Measurements from ENCODE around the gene PMFBP1. TPM values are rescaled to one million over a fixed set of nuclear protein-coding genes. Genes with fewer than 3 reads are reported as not detected.

The PMFBP1 gene
- polyA plus RNA-seq, 1 of the 3 experiments (the other 2 are of a cell fraction): 0.16 TPM

DNA sequence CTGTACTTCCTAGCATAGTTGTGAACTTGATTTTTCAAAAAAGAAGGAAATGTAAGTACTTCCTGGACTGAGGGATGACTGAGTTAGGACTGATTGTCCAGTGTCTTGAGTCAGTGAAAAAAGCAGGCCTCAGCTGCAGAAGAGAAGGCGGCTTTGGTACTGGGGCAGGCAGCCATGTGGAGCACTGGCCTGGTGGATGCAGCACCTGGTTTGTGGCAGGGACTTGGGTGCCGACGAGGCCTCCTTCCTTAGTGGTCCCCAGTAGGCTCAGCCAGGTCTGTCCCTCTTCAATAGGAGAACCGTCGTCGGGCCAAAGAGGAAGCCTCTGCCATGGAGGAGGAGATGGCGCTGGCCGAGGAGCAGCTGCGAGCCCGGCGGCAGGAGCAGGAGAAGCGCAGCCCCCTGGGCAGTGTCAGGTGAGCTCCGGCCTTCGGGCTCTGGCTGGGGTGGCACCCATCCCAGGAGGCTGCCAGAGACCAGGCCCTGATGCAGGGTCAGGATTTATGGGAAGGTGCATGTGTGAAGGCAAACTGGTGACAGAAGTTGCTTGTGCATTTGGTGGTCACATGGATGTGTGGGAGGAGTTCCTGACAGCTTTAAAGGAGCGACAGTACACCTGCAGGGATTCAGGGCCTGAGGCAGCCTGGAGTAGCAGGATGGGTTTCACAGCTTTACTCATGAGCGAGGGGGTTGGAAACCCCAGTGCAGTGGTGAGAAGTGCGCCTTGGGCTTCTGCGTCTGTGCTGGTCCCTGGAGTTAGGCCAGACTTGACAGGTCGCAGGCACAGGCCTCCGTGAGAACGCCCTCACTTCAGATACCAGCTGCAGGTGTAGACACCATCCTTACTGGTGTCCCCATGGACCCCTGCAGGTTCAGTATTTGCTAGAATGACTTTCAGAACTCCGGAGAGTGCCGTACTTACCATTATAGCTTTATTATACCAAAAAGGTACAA, 61.0 kb downstream of the PMFBP1 start:
- TF ChIP-seq FOXM1 (IDR thresholded peaks at IDR 0.05; ENCODE audit: low read depth) (no peak), YY1 (IDR thresholded peaks at IDR 0.05; ENCODE audit: low read depth) (no peak), FOSL2 (IDR thresholded peaks at IDR 0.05; ENCODE audit: borderline replicate concordance, low read depth) (no peak), NFIC (IDR thresholded peaks at IDR 0.05; ENCODE audit: borderline replicate concordance) (no peak), RAD21 (IDR thresholded peaks at IDR 0.05; ENCODE audit: low read length) (no peak), SIN3A (IDR thresholded peaks at IDR 0.05; ENCODE audit: borderline replicate concordance, low read depth, low read length) (no peak), POLR2AphosphoS5 (IDR thresholded peaks at IDR 0.05; ENCODE audit: low read depth, low read length) (no peak), GABPA (IDR thresholded peaks at IDR 0.05; ENCODE audit: low read depth) (no peak), RXRA (IDR thresholded peaks at IDR 0.05; ENCODE audit: borderline replicate concordance, low read depth) (no peak), EP300 (IDR thresholded peaks at IDR 0.05; ENCODE audit: borderline replicate concordance in 1 of 2, low read depth in 1 of 2, low read length in 1 of 2) (no peak), RFX5 (IDR thresholded peaks at IDR 0.05; ENCODE audit: low read length) (no peak), RCOR1 (IDR thresholded peaks at IDR 0.05; ENCODE audit: low read length) (no peak)
- TF ChIP-seq, protein P1, sequence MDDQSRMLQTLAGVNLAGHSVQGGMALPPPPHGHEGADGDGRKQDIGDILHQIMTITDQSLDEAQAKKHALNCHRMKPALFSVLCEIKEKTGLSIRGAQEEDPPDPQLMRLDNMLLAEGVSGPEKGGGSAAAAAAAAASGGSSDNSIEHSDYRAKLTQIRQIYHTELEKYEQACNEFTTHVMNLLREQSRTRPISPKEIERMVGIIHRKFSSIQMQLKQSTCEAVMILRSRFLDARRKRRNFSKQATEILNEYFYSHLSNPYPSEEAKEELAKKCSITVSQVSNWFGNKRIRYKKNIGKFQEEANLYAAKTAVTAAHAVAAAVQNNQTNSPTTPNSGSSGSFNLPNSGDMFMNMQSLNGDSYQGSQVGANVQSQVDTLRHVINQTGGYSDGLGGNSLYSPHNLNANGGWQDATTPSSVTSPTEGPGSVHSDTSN (IDR thresholded peaks at IDR 0.05): no peak
- TF ChIP-seq, protein P2, sequence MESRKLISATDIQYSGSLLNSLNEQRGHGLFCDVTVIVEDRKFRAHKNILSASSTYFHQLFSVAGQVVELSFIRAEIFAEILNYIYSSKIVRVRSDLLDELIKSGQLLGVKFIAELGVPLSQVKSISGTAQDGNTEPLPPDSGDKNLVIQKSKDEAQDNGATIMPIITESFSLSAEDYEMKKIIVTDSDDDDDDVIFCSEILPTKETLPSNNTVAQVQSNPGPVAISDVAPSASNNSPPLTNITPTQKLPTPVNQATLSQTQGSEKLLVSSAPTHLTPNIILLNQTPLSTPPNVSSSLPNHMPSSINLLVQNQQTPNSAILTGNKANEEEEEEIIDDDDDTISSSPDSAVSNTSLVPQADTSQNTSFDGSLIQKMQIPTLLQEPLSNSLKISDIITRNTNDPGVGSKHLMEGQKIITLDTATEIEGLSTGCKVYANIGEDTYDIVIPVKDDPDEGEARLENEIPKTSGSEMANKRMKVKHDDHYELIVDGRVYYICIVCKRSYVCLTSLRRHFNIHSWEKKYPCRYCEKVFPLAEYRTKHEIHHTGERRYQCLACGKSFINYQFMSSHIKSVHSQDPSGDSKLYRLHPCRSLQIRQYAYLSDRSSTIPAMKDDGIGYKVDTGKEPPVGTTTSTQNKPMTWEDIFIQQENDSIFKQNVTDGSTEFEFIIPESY (IDR thresholded peaks at IDR 0.05; ENCODE audit: borderline replicate concordance, low read depth): no peak
- TF ChIP-seq, protein P3, sequence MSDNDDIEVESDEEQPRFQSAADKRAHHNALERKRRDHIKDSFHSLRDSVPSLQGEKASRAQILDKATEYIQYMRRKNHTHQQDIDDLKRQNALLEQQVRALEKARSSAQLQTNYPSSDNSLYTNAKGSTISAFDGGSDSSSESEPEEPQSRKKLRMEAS (IDR thresholded peaks at IDR 0.05; ENCODE audit: low read depth): no peak
- TF ChIP-seq, protein P4, sequence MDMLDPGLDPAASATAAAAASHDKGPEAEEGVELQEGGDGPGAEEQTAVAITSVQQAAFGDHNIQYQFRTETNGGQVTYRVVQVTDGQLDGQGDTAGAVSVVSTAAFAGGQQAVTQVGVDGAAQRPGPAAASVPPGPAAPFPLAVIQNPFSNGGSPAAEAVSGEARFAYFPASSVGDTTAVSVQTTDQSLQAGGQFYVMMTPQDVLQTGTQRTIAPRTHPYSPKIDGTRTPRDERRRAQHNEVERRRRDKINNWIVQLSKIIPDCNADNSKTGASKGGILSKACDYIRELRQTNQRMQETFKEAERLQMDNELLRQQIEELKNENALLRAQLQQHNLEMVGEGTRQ (IDR thresholded peaks at IDR 0.05; ENCODE audit: borderline replicate concordance, low read depth, low read length): no peak
- TF ChIP-seq, protein P5, sequence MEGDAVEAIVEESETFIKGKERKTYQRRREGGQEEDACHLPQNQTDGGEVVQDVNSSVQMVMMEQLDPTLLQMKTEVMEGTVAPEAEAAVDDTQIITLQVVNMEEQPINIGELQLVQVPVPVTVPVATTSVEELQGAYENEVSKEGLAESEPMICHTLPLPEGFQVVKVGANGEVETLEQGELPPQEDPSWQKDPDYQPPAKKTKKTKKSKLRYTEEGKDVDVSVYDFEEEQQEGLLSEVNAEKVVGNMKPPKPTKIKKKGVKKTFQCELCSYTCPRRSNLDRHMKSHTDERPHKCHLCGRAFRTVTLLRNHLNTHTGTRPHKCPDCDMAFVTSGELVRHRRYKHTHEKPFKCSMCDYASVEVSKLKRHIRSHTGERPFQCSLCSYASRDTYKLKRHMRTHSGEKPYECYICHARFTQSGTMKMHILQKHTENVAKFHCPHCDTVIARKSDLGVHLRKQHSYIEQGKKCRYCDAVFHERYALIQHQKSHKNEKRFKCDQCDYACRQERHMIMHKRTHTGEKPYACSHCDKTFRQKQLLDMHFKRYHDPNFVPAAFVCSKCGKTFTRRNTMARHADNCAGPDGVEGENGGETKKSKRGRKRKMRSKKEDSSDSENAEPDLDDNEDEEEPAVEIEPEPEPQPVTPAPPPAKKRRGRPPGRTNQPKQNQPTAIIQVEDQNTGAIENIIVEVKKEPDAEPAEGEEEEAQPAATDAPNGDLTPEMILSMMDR (IDR thresholded peaks at IDR 0.05): no peak
- no peaks in the 10 kb centered on the region for H3K4me1 ChIP-seq (ENCODE audit: control insufficient read depth in 1 of 2, insufficient read depth in 2 of 2, low read depth in 1 of 2, low read length in 1 of 2)
- H3K9me3 ChIP-seq: no peaks in the 10 kb centered on the region
- no peak overlapping the region for H3K9ac ChIP-seq
- no peak overlapping the region for H3K4me2 ChIP-seq
- no peak overlapping the region for H2AFZ ChIP-seq (ENCODE audit: low read depth)
- ChIA-PET CTCF (interaction anchor here (2.4 to 3.3 kb wide), 2 partner anchors 11 to 13 kb away, joined by 9 to 15 read pairs; no protein-coding TSS in a partner anchor), POLR2A (no interaction called here)
- DNase-seq: no peak
- no peaks in the 10 kb centered on the region for H3K27me3 ChIP-seq (ENCODE audit: insufficient read depth)
- H4K20me1 ChIP-seq (ENCODE audit: insufficient read depth): no peaks in the 10 kb centered on the region
- no peaks in the 10 kb centered on the region for H3K9me2 ChIP-seq
- no peak overlapping the region for H3K27ac ChIP-seq (ENCODE audit: low read depth in 2 of 2, low read length in 1 of 2)
- H3K79me2 ChIP-seq (ENCODE audit: insufficient read depth): no peaks in the 10 kb centered on the region
- WGBS (ENCODE audit: low lambda C conversion rate): 95% methylated on average over 19 of the region's 23 CpGs
- H3K4me3 ChIP-seq (ENCODE audit: low read depth in 2 of 2, low read length in 1 of 2): no peak overlapping the region
- H3K36me3 ChIP-seq (replicated peaks in 1 of 2; ENCODE audit: control insufficient read depth in 1 of 2, insufficient read depth in 2 of 2, low read length in 1 of 2): peaks cover 20 to 69% of the 10 kb centered on the region in 2 experiments
- no peaks in the 10 kb centered on the region for H3F3A ChIP-seq (replicated peaks; ENCODE audit: insufficient read depth)
